HG02885 (cell line): ENCODE results near the gene RERG.

ENCODE experiments used
- ATAC-seq: cut with Tn5 transposase; IDR thresholded peaks from one replicate; pipeline ENCODE4 v1.9.1; 2021; ENCODE audit warnings: mild to moderate bottlenecking; ENCODE audit not compliant: unreplicated experiment, poor library complexity

Gene RERG

GRCh38 chr12:15194456-15195368 lies 26.5 kb downstream of the RERG start:
- no peak for ATAC-seq

- ATAC-seq: no peak
Measured at GRCh38 chr12:15193946-15194345, 27.3 kb downstream of the RERG start.

GRCh38 chr12:15192720-15193119 lies 28.5 kb downstream of the RERG start:
- no peak for ATAC-seq

GRCh38 chr12:15188127-15188526 lies 33.1 kb downstream of the RERG start:
- no peak for ATAC-seq

GRCh38 chr12:15186597-15186996 lies 34.6 kb downstream of the RERG start:
- no peak for ATAC-seq

GRCh38 chr12:15184484-15184883 lies 36.7 kb downstream of the RERG start:
- no peak for ATAC-seq

- no peak for ATAC-seq
Measured at GRCh38 chr12:15183821-15184220, 37.4 kb downstream of the RERG start.

- ATAC-seq: no peak
Measured at GRCh38 chr12:15181017-15181683, 40.1 kb downstream of the RERG start.

GRCh38 chr12:15180325-15180724 lies 40.9 kb downstream of the RERG start:
- ATAC-seq: no peak

- ATAC-seq: no peak
Measured at GRCh38 chr12:15179672-15180071, 41.5 kb downstream of the RERG start.

- no peak for ATAC-seq
Measured at GRCh38 chr12:15173142-15173541, 48.1 kb downstream of the RERG start.

GRCh38 chr12:15172060-15172822 lies 49.0 kb downstream of the RERG start:
- no peak for ATAC-seq

- no peak for ATAC-seq
Measured at GRCh38 chr12:15171012-15171655, 50.1 kb downstream of the RERG start.

- ATAC-seq: no peak
Measured at GRCh38 chr12:15168026-15168678, 53.1 kb downstream of the RERG start.

GRCh38 chr12:15165012-15165659 lies 56.1 kb downstream of the RERG start:
- no peak for ATAC-seq

GRCh38 chr12:15163030-15163976 lies 57.9 kb downstream of the RERG start:
- ATAC-seq: no peak

GRCh38 chr12:15158083-15158482 lies 63.1 kb downstream of the RERG start:
- no peak for ATAC-seq

- ATAC-seq: no peak
Measured at GRCh38 chr12:15157269-15157671, 63.9 kb downstream of the RERG start.
